HG03342 (cell line): ENCODE data around the gene GSTA3.
A peak's percentile ranks its signal among the peaks of the same experiment; 100 is the strongest.
"Not testable (repeated sequence)": the region's sequence is repeated elsewhere in the genome, so short reads cannot be mapped to it uniquely, and the experiment has no call there.

Experiments
- ATAC-seq: cut with Tn5 transposase; IDR thresholded peaks from one replicate; pipeline ENCODE4 v1.9.1; 2021; ENCODE audit warnings: mild to moderate bottlenecking, moderate library complexity; ENCODE audit not compliant: unreplicated experiment

The GSTA3 gene

DNA sequence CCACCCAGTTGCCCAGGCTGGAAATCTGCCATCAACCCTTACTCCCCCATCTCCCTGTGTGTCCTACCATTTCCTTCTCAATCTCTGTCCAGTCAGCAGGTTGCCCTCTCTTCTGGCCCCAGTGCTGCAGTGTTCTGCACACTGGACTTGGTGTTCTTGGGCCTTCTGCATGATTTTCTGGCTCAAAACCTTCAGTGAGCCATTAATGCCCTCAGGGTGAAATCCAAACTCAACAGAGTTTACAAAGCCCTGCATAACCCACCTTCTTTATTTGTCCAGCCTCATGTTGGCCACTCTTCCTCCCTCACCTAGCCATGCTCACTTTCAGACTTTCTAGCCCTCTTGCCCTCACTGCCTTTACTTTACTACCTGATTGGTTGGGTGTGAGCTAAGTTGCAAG lies 5.0 kb upstream of the GSTA3 start:
- no peak for ATAC-seq

DNA sequence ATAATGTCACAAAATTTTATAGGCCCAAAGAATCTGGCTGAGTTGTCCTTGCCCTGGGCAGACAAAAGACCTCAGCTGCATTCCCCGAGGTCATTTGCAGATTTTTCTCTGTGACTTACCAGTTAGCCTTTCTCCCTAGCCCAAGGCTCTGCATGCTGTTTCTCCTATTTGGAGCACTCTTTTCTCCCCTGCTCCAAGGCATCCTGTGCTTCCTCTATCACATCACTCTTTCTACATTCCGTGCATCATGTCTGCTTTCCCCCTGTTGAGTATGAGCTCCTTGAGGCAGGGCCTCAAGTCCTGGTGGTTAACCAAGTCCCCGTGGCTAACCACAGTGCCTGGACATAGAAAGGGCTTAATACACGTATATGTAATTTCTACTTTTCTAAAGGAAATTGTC lies 593 bp upstream of the GSTA3 start:
- ATAC-seq: no peak

DNA sequence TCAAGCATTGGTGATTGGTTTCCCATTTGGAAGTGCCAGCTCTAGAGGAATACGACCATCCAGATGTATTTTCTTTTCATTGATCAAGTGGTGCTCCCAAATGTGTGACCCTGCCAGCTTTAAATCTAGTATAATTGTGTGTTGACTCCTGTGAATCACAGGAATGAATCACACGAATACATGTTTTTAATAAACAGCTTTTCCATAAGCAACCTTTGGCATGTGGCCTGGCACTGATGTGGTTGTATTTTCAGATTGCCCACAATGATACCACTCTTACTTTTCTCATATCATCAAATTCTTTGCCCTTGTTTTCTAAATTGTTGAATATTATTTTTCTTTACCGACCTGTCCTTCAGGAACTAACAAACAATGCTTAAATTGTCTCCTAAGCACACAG lies 367 bp downstream of the GSTA3 start:
- no peak for ATAC-seq

DNA sequence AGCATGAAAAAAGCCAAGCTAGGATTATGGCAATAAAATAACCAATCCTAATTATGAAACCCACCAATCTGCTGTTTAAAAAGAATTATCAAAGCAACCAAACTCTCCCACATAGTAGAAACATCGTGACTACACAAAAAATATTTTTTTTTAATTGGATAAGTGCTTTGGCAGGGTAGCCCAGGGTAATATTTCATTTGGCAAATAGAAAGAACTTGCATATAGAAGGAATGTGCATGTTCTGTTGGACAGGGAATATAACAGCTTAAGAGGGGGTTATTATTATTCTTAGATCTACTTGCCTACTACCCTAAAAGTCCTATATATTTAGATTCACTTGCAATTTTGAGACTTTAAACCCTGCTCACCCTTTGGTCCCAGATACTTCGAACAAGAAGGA lies 972 bp downstream of the GSTA3 start:
- ATAC-seq: no peak

DNA sequence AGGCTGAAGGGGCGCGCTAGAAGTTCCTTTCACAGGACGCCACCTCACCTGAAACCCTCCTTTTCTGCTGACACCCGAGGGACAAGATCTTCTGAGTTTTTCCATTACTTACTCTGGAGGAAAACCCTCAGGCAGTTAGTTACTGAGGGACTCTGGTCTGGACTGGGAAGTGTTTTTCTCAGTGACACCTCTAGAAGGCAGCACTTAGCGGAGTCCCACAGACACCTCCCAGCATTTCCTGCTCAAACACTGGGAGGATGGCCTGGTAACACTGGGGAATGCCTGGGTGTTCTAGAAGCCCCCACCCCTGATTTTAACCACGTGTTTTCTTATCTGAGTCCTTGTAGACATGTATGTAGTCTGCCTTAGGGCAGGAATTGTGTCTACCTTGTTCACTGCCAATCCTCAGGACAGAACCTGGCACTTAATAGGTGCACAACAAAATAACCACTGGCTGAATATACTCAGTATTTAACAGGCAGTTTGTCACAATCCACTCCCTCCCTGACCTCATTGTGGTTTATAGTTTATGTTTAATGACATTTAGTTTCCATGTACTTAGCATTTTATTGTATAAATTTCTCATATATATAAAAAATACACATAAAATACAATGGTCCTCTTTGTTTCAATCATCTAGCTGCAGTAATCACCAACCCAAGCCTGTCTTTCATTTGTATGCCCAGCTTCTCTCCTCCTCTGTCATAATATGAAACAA lies 4.8 kb downstream of the GSTA3 start:
- no peak for ATAC-seq

DNA sequence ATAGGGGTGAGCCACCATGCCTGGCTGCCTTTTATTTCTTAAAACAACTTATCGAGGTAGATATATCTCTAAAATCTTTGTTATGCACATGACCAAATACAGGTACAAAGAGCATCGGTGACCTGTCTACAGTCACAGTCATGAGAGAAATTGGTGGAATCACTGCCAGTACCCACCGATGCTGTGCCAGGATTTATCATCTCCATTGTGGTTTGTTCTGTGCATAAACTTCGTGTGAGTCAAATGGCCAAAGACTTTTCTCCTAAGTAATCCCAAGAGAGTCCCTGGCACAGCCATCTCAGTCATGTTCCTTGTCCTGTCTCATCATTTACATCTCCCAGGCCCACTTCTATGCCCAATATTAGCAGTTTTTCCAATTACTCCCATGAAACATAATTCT lies 9.0 kb downstream of the GSTA3 start:
- ATAC-seq: no peak

DNA sequence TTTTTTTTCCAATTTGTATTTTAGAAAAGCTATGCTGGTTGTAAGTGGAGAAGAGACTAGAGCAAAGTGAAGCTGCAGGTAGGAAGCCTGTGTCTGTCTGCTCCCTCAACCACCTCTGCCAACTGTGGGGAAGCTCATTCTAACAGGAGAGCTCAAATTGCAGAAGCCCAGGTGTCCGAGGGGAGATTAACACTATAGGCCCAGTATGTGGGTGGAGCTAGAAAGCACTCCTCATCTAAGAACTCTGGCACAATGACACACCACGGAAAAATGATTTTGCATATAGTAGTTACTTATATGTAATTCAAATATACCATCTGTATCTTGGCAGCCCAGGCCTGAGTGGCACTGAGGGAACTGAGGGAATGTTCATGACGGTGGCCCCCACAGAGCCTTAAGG lies 13.7 kb downstream of the GSTA3 start:
- not testable (repeated sequence) for ATAC-seq

DNA sequence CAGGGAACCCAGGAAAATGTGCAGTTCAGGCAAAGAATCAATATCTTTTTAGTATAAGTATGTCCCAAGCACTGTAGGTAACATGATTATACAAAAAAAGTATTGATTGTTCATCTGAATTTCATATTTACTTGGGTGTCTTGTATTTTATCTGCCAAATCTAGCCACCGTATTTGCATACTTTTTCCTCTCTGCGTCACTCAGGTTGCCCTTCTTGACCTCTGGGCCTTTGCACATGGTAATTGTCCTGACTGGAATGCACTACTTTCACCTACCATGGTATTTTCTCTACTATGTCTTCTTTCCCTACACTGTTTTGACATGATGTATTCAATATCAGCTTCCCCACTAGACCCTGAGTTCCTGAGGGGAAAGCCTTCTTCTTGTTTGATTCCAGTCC lies 15.2 kb downstream of the GSTA3 start:
- no peak for ATAC-seq

DNA sequence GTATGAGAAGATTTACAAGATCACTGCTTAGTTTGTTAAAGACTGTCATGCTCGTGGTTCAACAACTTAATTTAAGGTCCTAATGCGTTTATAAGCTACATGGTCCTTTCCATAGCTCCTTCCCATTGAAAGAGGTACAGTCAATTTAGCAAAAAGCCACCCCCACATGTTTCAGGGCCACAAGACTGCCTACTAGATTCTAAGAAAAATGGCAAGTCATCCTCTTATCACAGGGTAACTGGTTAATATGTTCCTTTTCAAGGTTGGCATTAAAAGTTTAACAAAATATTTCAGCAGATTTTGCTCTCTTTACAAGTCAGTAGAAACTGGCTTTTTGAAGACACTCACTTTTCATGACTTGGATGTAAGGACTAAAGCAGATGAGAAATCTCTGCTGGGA lies 15.7 kb downstream of the GSTA3 start:
- ATAC-seq: no peak

DNA sequence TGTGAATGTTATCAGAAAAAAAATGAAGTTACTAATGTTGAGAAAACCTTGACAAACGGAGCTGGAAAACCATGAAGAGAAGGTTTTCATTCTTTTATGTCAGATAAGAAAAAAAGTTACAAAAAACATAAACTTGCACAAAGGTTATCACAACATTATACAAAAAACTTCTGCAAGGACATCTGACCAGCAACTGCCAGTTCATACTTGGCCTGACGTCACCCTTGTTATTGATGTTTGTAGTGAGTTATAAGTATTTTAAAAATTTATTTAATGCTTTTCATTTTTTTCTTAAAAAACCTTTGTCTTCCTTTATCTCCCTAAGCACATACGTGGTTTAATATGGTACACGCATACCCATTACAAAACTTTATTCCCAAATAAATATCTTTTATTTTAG lies 16.3 kb downstream of the GSTA3 start:
- no peak for ATAC-seq

DNA sequence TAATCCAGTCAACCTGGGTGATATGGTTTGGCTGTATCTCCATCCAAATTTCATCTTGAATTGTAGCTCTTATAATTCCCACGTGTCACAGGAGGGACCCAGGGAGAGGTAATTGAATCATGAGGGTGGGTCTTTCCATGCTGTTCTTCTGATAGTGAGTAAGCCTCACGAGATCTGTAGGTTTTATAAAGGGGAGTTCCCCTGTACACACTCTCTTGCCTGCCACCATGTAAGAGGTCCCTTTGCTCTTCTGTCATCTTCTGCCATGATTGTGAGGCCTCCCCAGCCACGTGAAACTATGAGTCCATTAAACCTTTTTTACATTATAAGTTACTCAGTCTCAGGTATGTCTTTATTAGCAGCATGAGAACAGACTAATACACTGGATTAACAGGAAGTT lies 19.5 kb downstream of the GSTA3 start:
- no peak for ATAC-seq

DNA sequence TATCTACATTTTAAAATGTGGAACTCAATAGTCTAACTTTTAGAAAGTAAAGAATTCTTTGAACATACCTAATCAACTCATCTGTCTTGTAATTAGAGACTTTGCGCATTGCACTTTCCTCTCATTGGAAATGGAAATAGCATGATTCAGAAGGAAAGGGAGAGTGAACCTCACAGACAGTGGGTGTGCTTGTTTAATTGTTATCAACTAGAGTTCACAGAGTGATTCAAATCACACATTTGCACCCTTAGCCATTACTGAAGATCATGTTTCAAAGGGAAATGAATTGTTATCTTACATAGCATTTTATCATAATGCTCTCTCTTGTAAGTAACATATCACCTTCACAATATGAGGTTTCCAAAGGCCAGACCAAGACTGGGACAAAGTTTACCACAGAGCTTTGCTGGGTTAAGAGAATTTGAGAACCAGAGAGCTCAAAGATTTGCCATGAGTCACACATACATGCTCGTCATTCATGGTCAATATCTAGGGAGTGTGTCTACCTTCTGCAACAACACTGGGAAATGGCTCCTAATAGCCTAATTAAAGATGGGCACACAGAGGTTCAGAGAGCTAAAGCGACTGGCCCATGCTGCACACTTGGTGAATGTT lies 21.5 kb downstream of the GSTA3 start:
- no peak for ATAC-seq

DNA sequence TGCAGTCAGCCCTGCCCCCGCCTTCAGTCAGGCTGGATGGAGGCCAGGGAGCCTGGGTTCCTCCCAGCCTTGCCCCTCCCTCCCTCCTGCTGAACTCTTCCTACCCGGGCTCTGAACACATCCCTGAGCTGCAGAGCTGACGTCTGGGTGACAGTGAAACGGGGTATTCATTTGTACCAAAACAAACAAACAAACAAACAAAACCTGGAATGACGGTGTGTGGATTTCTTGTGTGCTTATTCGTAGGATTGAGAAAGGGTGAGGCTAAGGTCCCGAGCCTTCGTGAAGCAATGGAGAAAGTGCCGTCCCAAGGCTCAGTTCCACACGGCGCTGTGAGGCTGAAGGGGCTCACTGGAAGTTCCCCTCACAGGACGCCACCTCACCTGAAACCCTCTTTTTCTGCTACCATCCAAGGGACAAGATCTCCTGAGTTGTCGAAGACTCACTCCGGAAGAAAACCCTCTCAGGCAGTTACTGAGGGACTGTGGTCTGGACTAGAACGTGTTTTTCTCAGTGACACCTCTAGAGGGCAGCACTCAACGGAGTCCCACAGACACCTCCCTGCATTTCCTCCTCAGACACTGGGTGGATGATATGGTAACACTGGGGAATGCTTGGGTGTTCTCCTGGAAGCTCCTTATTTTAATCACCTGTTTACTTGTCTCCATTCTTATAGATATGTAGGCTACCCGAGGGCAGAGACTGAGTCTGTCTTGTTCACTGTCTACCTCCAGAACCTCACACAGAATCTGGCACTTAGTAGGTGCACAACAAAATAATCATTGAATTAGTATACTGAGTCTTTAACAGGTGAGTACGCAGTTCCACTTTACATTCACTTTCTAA lies 27.3 kb downstream of the GSTA3 start:
- peak; percentile 99 for ATAC-seq

DNA sequence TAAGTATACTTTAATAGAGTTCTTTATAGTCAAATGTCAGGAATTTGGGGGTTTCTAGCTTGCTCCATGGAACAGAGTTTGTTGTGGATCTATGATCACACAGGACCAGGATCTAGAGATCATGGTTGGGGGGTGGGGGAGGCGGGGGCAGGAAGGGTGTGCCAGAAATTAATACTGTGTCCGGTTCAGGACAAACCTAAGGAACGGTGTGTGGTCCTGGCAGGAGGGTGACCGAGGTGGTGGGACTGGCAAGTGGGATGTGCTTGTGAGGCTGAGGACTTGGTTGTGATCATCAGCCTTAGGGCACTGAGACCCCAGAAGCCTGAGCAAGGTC lies 27.9 kb downstream of the GSTA3 start:
- no peak for ATAC-seq

DNA sequence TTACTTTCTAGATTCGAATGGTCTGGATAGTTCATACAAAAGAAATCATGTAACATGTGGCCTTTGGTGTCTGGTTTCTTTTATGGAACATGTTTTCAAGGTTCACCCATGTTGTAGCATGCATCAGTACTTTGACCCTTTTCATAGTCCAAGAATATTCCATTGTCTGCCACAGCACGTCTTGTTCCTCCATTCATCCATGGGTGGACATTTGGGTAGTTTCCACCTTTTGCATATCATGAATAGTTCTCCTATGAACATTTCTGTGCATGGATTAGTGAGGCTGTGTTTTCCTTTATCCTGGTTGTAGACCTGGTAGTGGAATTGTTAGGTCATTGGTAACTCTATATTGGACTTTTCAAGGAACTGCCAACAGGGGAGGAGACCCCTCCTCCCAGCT lies 31.7 kb downstream of the GSTA3 start:
- no peak for ATAC-seq

DNA sequence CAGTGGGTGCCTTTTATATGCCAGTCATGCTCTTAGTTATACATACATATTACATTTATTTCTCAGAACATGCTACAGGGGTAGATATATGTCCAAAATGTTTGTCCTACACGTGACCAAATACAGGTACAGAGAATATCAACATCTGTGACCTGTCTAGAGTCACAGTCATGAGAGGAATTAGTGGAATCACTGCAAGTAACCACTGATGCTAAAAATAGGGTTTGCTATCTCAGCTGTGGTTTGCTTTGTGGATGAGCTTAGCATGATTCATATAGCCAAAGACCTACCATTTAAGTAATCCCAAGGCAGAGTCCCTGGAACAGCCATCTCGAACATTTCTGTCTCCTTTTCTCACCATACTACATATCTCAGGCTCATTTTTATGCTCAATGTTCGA lies 32.3 kb downstream of the GSTA3 start:
- ATAC-seq: no peak

DNA sequence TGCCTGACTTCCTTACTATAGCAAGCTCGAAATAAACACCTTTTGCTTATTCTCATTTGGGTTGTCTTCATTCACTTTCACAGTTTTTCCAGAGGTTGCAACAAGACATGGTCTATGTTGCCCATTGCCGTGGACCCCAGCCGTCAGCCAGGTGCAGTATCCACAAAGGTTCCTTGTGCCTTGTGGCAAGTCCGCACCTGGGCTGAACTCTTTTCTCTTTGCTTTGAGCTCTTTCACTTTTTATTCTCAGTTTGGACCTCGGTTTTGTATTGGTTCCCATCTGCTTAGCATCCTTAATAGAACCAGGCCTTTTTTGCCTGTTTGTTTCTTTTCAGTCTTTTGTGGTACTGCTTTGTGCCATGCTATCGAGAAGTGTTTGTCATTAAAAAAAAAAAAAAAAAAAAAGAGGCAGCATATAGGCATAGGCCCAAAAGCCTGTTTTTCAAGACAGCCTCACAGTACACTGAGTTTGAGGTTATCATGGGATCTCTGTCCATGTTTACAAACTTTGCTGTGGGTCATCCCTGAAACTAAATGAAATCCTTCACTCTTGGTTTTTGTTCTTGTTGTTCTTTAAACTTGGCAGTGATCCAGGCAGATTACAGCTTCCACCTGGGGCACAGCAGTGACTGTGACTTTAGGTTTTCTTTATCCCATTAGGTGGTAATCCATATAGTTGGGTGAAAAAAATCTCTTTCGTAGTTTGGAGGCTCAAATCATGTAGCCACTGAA lies 33.3 kb downstream of the GSTA3 start:
- ATAC-seq: no peak

DNA sequence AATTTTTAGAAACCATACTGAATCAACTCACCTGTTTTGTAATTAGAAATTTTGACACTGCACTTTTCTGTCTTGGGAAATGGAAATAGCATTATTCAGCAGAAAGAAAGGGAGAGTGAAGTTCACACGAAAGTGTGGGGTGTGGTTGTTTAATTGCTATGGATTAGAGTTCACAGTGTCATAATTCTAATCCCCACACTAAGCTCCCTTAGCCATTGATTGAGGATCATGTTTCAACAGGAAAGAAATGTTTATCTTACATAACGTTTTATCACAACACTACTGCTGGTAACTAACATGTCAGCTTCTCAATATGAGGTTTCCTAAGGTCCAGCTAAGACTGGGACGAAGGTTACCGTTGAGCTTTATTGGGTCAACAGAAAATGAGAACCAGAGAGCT lies 37.5 kb downstream of the GSTA3 start:
- no peak for ATAC-seq

DNA sequence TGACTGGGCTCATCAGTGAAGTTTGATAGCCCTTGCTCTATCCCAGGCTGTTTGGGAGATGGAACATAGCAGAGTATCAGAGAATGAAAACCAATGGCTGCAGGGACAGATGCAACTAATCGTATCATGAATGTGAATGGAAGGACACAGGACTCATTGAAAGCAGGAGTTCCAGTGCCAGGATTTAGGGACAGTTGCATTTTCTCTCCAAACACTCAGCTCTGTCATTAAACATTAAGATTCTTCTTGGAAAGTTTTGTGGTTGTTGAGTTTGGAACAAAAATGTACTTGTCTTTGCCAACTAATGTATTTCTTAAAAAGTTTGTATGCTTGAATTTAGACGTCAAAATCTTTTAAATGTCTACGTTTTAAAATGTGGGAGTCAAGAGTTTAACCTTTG lies 37.9 kb downstream of the GSTA3 start:
- no peak for ATAC-seq

DNA sequence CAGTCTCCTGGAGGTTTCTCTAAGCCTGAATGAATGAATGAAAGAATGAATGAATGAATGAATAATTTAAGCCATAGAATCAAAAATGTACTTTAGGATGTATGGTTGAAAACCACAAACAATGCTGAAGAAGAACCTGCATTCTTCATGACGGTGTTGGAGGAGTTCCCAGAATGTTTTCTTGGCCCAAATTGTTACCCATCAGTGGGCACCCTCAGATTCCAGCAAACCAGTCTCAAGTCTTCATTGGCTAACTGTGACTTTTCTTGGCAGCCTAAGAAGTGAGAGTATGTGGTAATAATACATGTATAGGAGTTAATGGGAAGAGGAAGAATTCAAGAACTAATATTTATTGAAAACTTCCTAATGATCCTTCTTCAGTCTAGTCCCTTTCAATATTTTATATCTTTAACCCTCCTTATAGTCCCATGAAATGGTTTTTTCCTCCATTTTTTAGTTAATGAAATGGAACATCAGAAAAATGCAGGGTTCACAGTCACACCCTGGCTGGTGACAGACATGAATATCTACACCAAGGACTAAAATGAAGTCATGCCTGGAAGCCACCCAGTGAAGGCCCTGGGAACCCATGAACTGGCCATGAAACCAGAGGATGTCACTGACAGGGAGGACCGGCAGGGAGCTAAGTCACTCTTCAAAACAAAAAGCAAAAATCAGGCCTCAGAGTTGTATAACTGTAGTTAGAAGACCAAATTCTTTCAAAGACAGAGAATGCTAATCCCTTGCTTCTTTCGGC lies 39.0 kb downstream of the GSTA3 start:
- ATAC-seq: not testable (repeated sequence)

DNA sequence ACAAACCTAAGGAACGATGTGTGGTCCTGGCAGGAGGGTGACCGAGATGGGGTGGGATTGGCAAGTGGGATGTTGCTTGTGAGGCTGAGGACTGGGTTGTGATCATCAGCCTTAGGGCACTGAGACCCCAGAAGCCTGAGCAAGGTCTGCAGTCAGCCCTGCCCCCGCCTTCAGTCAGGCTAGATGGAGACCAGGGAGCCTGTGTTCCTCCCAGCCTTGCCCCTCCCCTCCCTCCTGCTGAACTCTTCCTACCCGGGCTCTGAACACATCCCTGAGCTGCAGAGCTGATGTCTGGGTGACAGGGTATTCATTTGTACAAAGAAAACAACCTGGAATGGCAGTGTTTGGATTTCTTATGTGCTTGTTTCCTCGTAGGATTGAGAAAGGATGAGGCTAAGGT lies 40.6 kb downstream of the GSTA3 start:
- not testable (repeated sequence) for ATAC-seq
